HG03565 (cell line): ENCODE results near the gene HOXA2.

ENCODE experiments used
- ATAC-seq: cut with Tn5 transposase; IDR thresholded peaks from one replicate; pipeline ENCODE4 v1.9.1; 2021; ENCODE audit warnings: mild to moderate bottlenecking, moderate library complexity; ENCODE audit not compliant: unreplicated experiment

Gene HOXA2

GRCh38 chr7:27112955-27113949 is 10.8 kb upstream of the HOXA2 start:
- ATAC-seq: no peak

DNA sequence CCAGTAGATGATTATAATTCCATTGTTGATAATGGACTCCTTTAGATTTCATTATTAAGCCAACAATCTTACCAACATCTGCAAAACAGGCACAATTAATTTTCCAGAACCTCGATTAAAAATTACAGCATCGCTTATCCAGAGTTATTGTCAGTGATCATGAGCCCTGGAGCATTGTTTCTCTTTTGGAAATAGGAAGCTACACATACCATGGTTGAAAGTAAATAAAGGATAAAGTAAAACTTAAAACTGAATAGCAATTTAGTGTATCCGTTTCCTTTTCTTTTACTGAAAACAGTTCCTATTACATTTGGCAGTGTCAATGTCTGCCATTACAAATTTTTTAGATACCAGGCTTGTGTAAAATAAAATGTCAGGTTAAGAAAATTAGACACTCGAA is 9.9 kb upstream of the HOXA2 start:
- ATAC-seq: no peak

- no peak for ATAC-seq
Observed at GRCh38 chr7:27111751-27112277, 9.3 kb upstream of the HOXA2 start.

DNA sequence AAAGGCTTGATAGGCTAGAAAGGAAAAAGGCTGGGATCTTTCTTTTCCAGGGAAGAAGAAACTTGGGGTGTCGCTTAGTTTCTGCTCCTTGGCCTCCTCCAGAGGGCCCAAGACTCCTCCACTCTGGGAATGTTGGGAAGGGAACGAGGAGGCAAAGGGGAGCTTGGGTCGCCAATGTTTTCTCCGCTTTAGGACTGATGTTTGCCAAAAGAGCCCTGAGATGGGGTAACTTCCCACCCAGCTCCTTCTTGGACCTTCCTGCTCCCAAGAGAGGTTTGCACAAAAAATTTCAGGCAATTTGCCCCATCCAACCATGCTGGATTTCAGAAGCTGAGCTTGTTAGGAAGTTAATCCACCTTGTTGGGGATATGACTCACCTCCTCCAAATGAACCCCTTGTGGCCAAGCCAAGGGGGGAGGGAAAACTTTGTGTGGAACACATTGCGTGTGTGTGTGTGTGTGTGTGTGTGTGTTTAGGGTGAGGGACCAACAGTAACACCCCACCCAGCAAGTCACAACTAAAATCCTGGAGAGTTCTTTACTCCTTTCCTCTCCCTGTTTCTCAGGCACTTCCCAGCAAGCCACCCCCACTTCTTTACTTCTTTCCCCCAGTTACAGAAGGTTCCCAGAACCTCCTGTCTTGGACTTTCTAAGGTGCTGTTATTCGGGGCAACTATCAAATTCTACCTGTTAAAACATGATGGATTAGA is 8.7 kb upstream of the HOXA2 start:
- ATAC-seq: no peak

DNA sequence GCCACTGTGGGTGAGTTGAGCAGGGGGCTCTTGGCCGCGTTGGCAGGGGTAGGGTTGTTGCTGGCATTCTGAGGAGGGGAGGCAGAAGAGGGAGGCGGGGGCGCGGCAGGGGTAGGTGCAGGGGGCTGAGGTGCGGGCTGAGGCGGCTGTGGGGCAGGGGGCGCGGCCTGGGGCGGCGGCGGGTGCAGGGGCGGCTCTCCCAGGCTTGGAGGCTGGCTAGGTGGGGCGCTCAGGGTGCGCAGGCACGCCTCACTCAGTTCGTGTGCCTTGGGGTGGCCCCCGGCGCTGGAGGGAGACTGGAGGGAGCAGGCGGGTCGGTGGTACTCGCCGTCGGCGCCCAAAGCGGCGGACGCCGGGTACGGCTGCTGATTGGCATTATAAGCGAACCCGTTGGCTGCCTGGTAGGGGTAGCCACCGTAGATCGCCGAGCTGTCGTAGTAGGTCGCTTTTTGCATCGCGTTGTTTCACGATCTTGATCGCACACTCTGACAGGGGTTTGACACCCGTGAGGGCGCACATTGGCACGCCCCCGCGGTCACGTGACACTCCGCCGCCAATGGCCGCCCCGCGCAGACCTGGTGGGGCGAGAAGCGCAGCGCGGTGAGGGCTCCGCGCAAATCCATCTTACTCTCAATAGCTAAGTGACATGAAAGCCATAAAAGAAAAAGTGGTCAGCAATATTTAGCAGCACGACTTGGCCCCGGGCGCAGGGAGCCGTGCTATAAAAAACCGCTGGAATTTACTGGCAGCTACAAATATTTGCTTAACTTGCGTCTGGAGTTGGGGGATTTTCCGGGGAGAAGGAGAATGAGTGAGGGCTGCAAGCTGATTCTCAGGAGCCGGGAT is 7.9 kb upstream of the HOXA2 start:
- no peak for ATAC-seq

GRCh38 chr7:27109466-27110185 is 7.1 kb upstream of the HOXA2 start:
- ATAC-seq: no peak

- no peak for ATAC-seq
Observed at GRCh38 chr7:27108390-27109127, 6.1 kb upstream of the HOXA2 start.

GRCh38 chr7:27107391-27108381 is 5.2 kb upstream of the HOXA2 start:
- no peak for ATAC-seq

- ATAC-seq: no peak
Observed at GRCh38 chr7:27106901-27107240, 4.4 kb upstream of the HOXA2 start.

GRCh38 chr7:27106181-27106900 is 3.9 kb upstream of the HOXA2 start:
- no peak for ATAC-seq

GRCh38 chr7:27105301-27106031 is 3.0 kb upstream of the HOXA2 start:
- ATAC-seq: no peak

GRCh38 chr7:27104341-27105058 is 2.0 kb upstream of the HOXA2 start:
- no peak for ATAC-seq

GRCh38 chr7:27103489-27104226 is 1.2 kb upstream of the HOXA2 start:
- no peak for ATAC-seq

GRCh38 chr7:27101957-27102580 is 414 bp downstream of the HOXA2 start:
- ATAC-seq: no peak
